D721Med (cell line): Measurements from ENCODE around the gene NLN.

Experiments used
- DNase-seq: peaks from one replicate; pipeline ENCODE4 v3.0.0; 2011; ENCODE audit warnings: low spot score; ENCODE audit not compliant: insufficient read length
- FAIRE-seq: peaks from 2 replicates; lab custom pipeline; 2011; peaks lifted over from hg19 to GRCh38; lab: Jason Lieb, UNC
- TF ChIP-seq, protein P1 (sequence below): IDR thresholded peaks from 2 replicates; pipeline ENCODE4 v1.5.1; 2012; ENCODE audit warnings: mild to moderate bottlenecking, control low read depth; ENCODE audit not compliant: insufficient read depth; ENCODE audit errors: missing control alignments

The NLN gene

DNA sequence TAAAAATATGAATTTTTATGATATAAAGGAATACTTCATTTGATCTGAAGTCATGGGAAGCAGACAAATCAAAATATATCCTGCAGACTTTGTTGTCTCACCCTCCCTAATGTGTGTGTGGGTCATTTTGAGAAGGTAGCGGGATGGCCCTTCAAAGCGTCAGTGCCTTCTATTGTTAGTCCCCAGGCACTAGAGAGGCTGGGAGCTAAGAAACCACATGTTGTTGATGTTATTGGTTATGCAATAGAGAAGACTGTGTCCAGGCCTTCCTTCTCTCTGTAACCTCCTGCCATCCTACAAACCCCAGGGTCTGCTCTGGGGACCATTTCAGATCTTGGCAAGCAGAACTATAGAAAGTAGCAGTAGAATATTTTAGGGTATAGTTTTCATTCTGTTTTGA, 94.7 kb downstream of the NLN start:
- DNase-seq (no peak), FAIRE-seq (no peak)
- TF ChIP-seq, protein P1, sequence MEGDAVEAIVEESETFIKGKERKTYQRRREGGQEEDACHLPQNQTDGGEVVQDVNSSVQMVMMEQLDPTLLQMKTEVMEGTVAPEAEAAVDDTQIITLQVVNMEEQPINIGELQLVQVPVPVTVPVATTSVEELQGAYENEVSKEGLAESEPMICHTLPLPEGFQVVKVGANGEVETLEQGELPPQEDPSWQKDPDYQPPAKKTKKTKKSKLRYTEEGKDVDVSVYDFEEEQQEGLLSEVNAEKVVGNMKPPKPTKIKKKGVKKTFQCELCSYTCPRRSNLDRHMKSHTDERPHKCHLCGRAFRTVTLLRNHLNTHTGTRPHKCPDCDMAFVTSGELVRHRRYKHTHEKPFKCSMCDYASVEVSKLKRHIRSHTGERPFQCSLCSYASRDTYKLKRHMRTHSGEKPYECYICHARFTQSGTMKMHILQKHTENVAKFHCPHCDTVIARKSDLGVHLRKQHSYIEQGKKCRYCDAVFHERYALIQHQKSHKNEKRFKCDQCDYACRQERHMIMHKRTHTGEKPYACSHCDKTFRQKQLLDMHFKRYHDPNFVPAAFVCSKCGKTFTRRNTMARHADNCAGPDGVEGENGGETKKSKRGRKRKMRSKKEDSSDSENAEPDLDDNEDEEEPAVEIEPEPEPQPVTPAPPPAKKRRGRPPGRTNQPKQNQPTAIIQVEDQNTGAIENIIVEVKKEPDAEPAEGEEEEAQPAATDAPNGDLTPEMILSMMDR: no peak

DNA sequence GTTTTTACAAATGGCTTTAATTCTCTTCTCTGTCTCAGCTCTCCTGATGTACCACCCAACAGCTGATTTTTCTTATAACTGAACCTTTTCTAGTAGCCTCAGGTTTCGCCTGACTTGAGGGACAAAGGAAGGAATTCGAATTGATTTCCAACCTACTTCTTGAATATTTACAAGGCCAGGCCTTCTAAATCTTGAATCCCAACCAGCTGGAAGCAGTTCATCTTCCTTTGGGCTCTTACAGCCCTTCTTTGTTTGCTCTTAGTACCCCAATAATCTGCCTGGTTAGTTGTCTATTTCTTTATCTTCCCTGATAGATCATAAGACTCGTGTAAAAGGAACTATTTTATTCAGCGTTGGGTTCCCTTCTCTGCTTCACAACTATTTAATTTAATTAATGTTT, 95.9 kb downstream of the NLN start:
- TF ChIP-seq, protein P1: no peak
- no peak for DNase-seq
- FAIRE-seq: no peak

DNA sequence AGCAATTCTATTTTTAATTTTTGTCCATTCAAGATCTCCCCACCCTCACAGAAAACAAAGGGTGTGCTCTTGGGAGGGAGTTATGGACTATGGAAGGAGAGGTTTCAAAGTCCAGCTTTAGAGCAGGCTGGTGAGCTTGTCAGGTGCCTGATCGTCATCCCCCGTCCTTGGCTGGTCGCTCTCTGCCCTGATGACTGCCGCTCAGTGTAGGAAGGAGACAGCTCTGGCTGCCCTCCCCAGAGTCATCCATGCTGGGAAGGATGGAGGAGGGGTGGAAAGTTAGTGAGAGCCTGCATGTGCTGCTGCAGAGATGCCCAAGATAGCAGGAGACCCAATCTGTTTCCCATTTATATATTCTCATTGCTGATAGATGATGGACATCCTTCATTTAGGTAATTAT, 96.6 kb downstream of the NLN start:
- TF ChIP-seq, protein P1: no peak
- FAIRE-seq: no peak
- no peak for DNase-seq

DNA sequence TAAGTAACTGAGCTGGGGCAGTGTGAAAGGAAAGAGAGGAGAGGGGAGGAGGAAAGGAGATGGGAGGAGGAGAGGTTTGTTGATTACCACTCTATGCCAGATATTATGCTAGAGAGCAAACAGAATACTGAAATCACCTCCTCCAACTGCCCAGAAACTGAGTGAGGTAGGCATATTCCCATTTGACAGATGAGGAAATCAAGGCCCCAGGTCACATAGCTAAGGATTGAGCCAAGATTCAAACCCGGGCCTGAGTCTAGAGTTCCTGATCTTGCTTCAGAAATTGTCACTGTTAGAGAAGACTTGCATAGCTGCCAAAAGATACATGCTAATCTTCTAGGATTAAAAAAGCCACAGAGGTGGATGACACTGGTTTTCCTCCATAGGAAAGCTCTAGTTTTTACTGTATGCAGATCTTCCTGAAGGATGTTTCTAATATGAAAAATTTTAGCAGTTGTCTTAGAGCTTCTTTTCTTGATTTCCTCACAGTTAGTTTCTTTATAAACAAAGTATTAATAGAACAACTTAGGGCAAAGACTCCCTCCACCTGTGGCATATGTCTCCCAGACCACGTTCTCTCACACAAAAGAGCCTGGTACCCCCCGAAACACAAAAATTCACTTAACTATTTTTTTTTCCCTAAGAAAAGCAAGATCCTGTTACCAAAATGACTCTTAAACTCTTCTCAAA, 97.4 kb downstream of the NLN start:
- no peak for FAIRE-seq
- DNase-seq: no peak
- TF ChIP-seq, protein P1: no peak

DNA sequence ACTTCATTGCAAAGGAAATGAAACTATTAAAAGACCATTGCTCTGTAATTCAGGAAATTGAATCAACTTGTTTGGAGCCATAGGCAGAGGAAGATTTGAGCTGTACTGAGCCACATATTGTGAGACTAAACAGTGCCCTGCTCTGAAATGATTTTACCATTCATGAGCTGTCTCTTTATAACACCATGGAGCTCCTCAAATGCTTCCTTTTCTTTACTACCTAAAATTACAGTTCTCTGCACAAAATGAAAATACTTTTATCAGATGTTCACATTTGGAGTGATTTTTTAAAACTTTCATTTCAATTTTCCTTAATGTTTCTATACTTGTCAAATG, 97.9 kb downstream of the NLN start:
- TF ChIP-seq, protein P1: no peak
- DNase-seq (no peak), FAIRE-seq (no peak)

DNA sequence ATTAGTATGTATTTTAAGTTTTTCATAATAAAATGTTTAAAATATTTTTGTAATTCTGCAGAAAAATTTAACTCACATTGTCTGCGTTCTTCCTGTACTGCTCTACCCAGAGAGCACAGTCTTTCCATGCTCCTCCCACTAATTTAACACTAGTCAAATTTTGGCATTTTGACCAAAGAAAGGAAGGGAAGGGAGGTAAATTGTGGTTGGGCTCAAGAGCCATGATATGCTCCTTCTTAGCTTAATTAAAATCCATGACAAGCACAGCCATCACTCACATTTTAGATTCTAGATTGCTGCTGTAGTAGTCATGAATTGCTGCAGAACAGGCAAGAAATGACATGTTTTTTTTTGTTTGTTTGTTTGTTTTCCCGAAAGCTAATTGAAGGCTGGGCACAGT, 98.4 kb downstream of the NLN start:
- DNase-seq: no peak
- TF ChIP-seq, protein P1: no peak
- no peak for FAIRE-seq

DNA sequence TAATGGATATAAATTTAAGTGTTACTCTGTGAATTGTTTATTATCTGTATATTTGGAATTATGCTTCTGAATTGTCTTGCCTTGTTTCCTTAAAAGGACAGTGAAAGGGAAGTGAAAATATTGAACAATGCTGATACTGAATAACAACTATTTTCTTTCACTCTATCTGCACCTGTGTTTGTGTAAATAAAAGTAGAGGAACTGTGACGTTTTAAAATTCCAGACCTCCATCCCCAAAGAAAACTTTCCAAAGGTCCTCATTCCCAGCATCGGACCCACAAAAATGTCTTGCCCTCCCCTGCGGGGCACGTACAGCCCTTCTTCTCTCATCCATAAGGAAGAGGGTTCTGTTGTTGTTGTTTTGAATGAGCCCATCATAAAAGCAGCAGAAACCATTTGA, 100.0 kb downstream of the NLN start:
- DNase-seq (no peak), FAIRE-seq (no peak)
- TF ChIP-seq, protein P1: no peak
